ENCODE results near the gene F10.
"Not testable (repeated sequence)": the region's sequence is repeated elsewhere in the genome, so short reads cannot be mapped to it uniquely, and the experiment has no call there.

Gene F10

DNA sequence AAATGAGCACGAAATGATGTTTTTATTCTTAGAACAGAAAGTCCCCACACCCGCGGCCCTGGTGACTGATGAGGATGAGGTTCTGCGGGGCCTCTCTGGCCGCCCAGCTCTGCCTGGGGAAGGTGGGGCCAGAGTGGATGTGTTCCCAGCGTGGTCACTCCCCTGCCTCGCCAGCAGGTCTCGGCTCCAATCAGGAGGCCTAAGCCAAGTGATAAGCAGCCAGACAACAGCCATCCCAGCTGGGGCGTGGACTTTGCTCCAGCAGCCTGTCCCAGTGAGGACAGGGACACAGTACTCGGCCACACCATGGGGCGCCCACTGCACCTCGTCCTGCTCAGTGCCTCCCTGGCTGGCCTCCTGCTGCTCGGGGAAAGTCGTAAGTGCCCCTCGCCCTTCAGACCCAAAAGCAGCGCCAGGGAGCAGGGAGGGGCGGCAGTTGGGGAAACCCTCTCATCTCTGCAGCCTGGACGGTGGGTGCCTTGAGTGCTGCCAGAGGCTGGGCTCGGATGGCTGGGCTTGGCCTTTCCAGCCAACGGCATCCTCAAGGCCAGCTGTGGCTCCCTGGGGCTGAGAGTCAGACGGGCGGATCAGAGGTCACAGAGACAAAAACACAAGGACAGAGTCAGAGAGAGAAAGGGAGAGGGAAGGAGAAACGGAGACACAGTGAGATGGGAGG, at the start of gene F10:
F10 (plus strand) TSS at position 250 of the 676 bp plus-strand sequence; CDS start at position 307, 57 bp downstream.
- no peak for DNase-seq

- no peak for DNase-seq
Observed at GRCh38 chr13:113073942-113074341, 48.7 kb upstream of the F10 start.

DNA sequence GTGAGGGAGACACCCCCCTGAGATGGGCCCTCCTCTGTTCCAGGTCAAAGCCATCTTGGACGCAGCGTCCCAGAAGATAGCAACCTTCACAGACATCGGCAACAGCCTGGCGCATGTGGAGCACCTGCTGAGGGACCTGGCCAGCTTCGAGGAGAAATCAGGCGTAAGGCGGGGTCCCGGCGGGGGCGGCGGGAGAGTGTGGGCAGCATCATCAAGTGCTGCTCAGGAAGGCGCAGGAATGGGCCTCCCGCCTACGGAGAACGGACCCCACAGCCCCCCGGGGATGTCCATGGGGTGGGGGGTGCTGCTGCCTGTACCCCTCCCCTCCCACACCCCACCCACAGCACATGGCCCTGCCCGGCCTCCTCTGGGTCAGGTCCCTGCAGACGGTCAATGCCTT, 48.2 kb upstream of the F10 start:
- DNase-seq = no peak

DNA sequence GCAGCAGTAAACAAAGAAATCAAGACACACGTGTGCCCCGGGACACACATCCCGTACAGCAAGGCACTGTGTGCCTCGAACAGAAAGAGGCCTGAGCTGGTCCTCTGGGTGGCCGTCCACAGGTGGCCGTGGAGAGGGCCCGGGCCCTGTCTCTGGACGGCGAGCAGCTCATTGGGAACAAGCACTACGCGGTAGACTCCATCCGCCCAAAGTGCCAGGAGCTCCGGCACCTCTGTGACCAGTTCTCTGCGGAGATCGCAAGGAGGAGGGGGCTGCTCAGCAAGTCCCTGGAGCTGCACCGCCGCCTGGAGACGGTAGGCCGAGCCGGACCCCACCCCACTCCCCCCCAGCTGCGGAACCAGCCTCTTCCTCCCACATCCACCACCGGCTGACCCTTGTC, 47.7 kb upstream of the F10 start:
- DNase-seq = no peak

DNA sequence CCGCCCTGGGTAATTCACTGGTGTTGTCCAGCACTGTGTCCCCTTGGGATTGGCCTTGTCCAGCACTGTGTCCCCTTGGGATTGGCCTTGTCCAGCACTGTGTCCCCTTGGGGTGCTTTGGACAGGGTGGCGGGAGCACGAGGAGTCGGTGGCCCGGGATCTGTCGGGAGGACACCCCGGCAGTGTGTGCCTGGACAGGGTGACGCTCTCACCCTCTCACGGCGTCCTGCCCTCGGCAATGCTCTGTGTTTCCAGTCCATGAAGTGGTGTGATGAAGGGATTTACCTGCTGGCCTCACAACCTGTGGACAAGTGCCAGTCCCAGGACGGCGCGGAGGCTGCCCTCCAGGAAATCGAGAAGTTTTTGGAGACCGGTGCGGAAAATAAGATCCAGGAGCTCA, 46.9 kb upstream of the F10 start:
- no peak for DNase-seq

GRCh38 chr13:113076681-113077401, 45.8 kb upstream of the F10 start:
- no peak for DNase-seq

DNA sequence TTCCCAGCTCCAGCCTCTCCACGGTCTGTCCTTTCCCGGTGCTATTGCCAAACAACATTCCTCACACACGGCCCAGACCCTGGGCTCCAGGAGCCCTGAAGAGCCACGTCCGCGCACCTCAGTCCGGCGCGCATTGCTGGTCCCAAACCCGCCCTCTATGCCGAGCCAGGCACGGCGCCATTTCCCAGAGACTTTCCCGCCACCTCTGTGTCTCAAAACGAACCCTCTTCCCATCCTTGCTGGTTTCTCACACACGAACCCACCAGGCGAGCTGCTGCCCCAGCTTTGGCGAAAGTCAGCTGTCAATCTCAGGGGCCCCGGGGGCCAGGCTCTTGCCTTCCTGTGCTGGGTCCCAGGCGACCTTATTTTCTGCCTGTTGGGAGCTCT, 45.0 kb upstream of the F10 start:
- no peak for DNase-seq

- no peak for DNase-seq
Observed at GRCh38 chr13:113077953-113078901, 44.4 kb upstream of the F10 start.

DNA sequence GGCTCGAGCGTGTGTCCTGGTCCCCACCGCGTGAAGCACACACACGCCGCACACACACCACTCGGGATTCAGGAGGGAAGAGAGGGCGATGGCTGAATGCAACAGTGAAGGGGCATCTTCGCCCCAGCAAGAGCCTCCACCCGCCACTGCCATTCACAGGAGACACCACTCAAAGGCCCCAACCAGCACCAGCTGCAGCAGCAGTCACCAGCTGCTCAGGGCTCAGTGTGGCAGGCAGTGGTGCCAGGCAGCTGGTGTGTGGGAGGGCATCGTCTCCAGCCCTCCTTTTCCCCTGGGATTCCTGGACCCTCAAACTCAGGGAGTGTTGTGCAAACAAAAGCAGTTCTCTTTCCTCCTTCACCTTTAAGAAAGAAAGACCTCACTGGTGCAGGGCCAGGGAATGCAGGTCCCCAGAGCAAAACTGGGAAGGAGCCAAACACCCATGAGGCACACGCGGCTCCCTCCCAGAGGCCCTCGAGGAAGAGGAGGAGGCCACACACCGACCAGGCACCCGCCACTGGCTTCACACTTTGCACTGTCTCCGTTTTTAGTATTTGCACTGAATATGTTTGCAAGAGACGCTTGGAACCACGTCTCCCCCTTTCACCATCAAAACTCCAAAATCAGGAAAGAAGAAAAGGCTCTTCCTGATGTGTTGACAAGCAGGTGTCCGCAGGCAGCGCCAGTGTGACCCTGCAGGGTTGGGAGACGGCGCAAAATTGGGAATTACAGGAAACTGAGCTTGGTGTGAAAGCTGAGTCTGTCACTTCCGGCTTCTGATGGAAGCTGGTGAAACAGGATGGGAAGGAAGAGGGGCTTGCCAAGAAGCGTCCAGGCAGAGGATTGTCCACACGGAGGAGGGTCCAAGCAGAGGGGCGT, 43.5 kb upstream of the F10 start:
- no peak for DNase-seq

DNA sequence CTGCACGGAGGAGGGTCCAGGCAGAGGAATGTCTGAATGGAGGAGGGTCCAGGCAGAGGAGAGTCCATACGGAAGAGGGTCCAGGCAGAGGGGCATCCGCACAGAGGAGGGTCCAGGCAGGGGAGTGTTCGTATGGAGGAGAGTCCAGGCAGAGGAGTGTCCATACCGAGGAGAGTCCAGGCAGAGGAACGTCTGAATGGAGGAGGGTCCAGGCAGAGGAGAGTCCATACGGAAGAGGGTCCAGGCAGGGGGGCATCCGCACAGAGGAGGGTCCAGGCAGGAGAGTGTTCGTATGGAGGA, 42.9 kb upstream of the F10 start:
- not testable (repeated sequence) for DNase-seq

DNA sequence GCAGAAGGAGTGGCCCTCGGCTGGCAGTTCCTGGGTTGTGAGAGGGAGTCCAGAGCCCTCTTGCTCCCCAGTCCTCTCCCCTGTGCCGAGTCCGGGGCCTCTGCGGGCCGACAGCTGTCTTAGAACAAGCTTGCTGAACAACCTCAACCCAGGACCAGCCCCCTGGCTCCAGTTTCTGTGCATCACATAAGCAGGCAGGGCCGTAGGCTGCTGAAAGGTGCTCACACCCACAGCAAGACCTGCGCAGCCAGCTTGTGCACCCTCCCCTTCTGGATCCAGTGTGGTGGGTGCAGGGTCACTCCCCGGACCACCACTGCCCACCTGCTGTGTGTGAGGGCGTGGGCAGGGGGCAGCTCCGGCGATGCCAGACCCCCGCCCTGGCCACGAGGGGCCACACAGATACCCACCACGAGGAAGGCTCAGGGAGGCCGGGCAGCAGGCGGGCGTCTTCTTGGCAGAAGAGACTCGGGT, 42.2 kb upstream of the F10 start:
- no peak for DNase-seq

GRCh38 chr13:113080901-113081521, 41.6 kb upstream of the F10 start:
- no peak for DNase-seq

- no peak for DNase-seq
Observed at GRCh38 chr13:113082198-113083021, 40.2 kb upstream of the F10 start.

- no peak for DNase-seq
Observed at GRCh38 chr13:113083022-113083373, 39.6 kb upstream of the F10 start.

DNA sequence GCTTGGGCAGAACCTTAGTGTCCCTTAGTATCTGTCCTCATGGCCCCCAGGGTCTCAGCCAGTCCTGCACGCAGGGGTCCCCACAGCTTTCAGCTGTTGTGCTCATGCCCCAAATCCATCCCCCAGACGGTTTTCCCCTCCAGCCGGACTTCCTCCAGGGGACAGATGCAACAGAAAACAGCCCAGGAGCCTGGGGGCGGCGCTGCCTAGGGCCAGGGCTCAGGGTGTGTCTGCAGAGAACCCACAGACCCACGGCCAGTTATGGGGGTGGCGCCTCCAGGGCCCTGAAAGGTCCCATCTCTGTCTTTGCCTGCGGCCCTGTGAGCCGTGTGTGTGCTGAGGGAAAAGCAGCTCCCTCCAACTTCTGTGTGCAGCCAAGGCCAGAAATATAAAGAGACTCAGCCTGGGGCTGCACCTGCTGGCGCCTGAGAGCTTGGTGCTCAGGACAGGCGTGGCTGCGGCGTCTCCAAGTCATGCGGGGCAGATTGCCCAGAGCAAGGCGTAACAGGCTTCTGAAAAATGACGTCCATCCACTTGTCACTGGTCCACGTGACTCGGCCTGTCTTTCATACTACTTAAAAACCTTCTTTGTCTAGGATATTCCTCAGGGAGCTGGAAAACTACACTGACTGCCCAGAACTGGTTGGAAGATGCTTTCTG, 39.1 kb upstream of the F10 start:
- DNase-seq = no peak

- DNase-seq = no peak
Observed at GRCh38 chr13:113084094-113084942, 38.3 kb upstream of the F10 start.

GRCh38 chr13:113084943-113085540, 37.6 kb upstream of the F10 start:
- no peak for DNase-seq

DNA sequence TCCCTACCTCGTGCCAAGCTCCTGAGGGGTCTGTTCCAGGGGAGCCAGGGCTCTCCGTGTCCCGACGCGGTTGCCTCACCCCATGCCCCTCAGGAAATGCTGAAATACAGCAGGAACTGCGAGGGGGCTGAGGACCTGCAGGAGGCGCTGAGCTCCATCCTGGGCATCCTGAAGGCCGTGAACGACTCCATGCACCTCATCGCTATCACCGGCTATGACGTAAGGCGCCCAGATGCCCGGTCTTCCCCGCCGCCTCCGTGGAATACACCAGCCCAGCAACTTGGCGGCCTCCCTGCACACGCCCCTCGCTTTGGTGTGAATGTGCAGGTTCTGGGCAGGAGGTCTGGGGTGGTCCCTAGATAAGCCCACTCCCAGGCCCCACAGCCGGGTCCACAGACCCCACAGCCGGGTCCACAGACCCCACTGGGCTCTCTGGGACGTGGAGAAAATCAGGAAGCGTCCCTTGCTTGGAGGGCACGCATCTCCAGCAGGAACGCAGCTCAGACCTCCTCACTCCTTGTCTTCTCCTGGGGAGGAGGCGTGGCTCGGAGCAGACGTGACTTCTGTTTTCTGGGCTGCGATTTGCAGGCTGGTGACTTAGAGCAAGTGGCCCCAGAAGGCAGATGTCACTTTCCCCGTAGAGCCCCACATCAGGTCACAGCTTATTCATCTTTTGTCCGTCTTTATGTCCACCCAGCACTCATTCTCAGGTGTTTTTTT, 36.4 kb upstream of the F10 start:
- DNase-seq = no peak

Data from CD4-positive, alpha-beta T cell treated with Interleukin-17A for 4 hours (primary cell).